SKM-1 treated with dmso at 0.1 percent for 144 hours (cell line): ENCODE data around the gene LIMK2.
A peak's percentile ranks its signal among the peaks of the same experiment; 100 is the strongest.
"Not testable (repeated sequence)": the region's sequence is repeated elsewhere in the genome, so short reads cannot be mapped to it uniquely, and the experiment has no call there.

Experiments used
- DNase-seq: peaks from one replicate; lab custom pipeline; 2025; ENCODE audit not compliant: unreplicated experiment; lab: John Stamatoyannopoulos, UW

LIMK2 gene

GRCh38 chr22:31210556-31211421 is 1.3 kb upstream of the LIMK2 start:
- DNase-seq = no peak

GRCh38 chr22:31211482-31211861 is 626 bp upstream of the LIMK2 start:
- DNase-seq = no peak

- DNase-seq = no peak
These were observed 908 bp downstream of the LIMK2 start for GRCh38 chr22:31212783-31213629.

GRCh38 chr22:31215018-31215535 is 3.0 kb downstream of the LIMK2 start:
- no peak for DNase-seq

- DNase-seq = no peak
These were observed 6.6 kb downstream of the LIMK2 start for GRCh38 chr22:31218565-31219262.

- no peak for DNase-seq
These were observed 9.0 kb downstream of the LIMK2 start for GRCh38 chr22:31221084-31221483.

- DNase-seq = no peak
These were observed 10.6 kb downstream of the LIMK2 start for GRCh38 chr22:31222736-31223135.

GRCh38 chr22:31223786-31224191 is 11.7 kb downstream of the LIMK2 start:
- no peak for DNase-seq

GRCh38 chr22:31224691-31225090 is 12.6 kb downstream of the LIMK2 start:
- not testable (repeated sequence) for DNase-seq

GRCh38 chr22:31227186-31227585 is 15.1 kb downstream of the LIMK2 start:
- DNase-seq = no peak

- no peak for DNase-seq
These were observed 17.4 kb downstream of the LIMK2 start for GRCh38 chr22:31229402-31230079.

GRCh38 chr22:31230155-31230870 is 18.2 kb downstream of the LIMK2 start:
- peak; percentile 94 for DNase-seq

- no peak for DNase-seq
These were observed 18.9 kb downstream of the LIMK2 start for GRCh38 chr22:31230871-31231621.

GRCh38 chr22:31233001-31233400 is 20.9 kb downstream of the LIMK2 start:
- DNase-seq = no peak

GRCh38 chr22:31235081-31235480 is 23.0 kb downstream of the LIMK2 start:
- DNase-seq = peak; percentile 31

- not testable (repeated sequence) for DNase-seq
These were observed 23.9 kb downstream of the LIMK2 start for GRCh38 chr22:31236044-31236443.

GRCh38 chr22:31238057-31238456 is 26.0 kb downstream of the LIMK2 start:
- DNase-seq = no peak

- DNase-seq = no peak
These were observed 27.8 kb downstream of the LIMK2 start for GRCh38 chr22:31239771-31240370.

- no peak for DNase-seq
These were observed 29.1 kb downstream of the LIMK2 start for GRCh38 chr22:31241200-31241599.
